Heart left ventricle (tissue), 16 donors: ENCODE results near the gene ATF6. TPM values are rescaled to one million over a fixed set of nuclear protein-coding genes. Genes with fewer than 3 reads are reported as not detected.

ENCODE experiments used
- ATAC-seq, 4 donors: fragments of 200-7000 bp; cut with Tn5 transposase; one replicate each; pipeline ENCODE4 v1.9.1; 2020 to 2022; ENCODE audit warnings: moderate library complexity in 4 of 4, mild to moderate bottlenecking in 3 of 4, moderate number of reproducible peaks in 1 of 4
- DNase-seq, 5 donors: peaks; one replicate each; pipeline ENCODE4 v3.0.0-alpha.2; 2020
- H3K27ac ChIP-seq, 12 donors: fragments of 200-600 bp; sonication (generic) in 4 of 12; one replicate each; pipeline versions ENCODE4 v1.5.0 to v1.8.0; 2016 to 2022; ENCODE audit warnings: mild to moderate bottlenecking in 2 of 12
- H3K27me3 ChIP-seq, 9 donors: fragments of 200-600 bp; sonication (generic) in 2 of 9; one replicate each; pipeline versions ENCODE4 v1.5.1 to v1.8.0; 2016 to 2022; ENCODE audit warnings: mild to moderate bottlenecking in 3 of 9
- H3K36me3 ChIP-seq, 9 donors: fragments of 200-600 bp; sonication (generic) in 2 of 9; one replicate each; pipeline versions ENCODE4 v1.5.0 to v1.8.0; 2018 to 2022; ENCODE audit warnings: mild to moderate bottlenecking in 2 of 9
- H3K4me1 ChIP-seq, 12 donors: fragments of 200-600 bp; sonication (generic) in 4 of 12; one replicate each; pipeline versions ENCODE4 v1.5.0 to v1.8.0; 2016 to 2022; ENCODE audit warnings: mild to moderate bottlenecking in 3 of 12
- H3K4me3 ChIP-seq, 12 donors: fragments of 200-600 bp; sonication (generic) in 4 of 12; one replicate each; pipeline versions ENCODE4 v1.5.0 to v1.8.0; 2017 to 2022; ENCODE audit warnings: mild to moderate bottlenecking in 9 of 12, moderate library complexity in 4 of 12
- H3K9me3 ChIP-seq, 12 donors: fragments of 200-600 bp; sonication (generic) in 4 of 12; one replicate each; pipeline versions ENCODE4 v1.5.0 to v1.8.0; 2016 to 2022; ENCODE audit warnings: mild to moderate bottlenecking in 1 of 12
- CTCF ChIP-seq, 12 donors: fragments of 200-600 bp; sonication (generic) in 4 of 12; IDR thresholded peaks; one replicate each; pipeline versions ENCODE4 v1.5.0 to v1.8.0; 2018 to 2022; ENCODE audit warnings: antibody characterized with exemption in 12 of 12, mild to moderate bottlenecking in 5 of 12
- POLR2A ChIP-seq, 2 donors: fragments of 450-650 bp; IDR thresholded peaks; one replicate each; pipeline ENCODE4 v1.6.1; 2017; ENCODE audit warnings: antibody characterized with exemption in 2 of 2, mild to moderate bottlenecking in 2 of 2, moderate library complexity in 2 of 2
- WGBS, 4 donors: extraction: QIAGEN DNeasy Blood & Tissue Kit in 2 of 4; methylation state at CpG; one replicate each; pipeline versions ENCODE4 v1.1.5 to v1.1.7; 2013 to 2018; 5-methylcytosine and 5-hydroxymethylcytosine counted together
- intact Hi-C, 10 donors: fragments of 100-400 bp; cut with DNase I; formaldehyde crosslinking; loops; one replicate each; pipeline versions ENCODE4 v1.11.1 to v1.14.2; 2022
- polyA plus RNA-seq, 2 donors: library from polyadenylated mRNA; stranded (reverse); fragments of 200-250 nt; gene quantifications; one replicate each; pipeline ENCODE4 v1.2.3, GENCODE V29; 2013
- total RNA-seq, 9 donors: library from RNA; depleted of rRNA in 2 of 9; stranded (reverse); fragments of >200 nt in 2 of 9; fragmentation: NEBNext Ultra II Directional in 3 of 9; extraction: Animal tissue kit (Norgen Biotek cat#: 25700) in 3 of 9; gene quantifications; one replicate each; pipeline versions ENCODE4 v1.1.0 to v1.2.4, GENCODE V29; 2016 to 2023
- donor health status: ischemic (EF 13 %, LVEDD 7.1; RV severe dilation, severe dysfunction).
- donor health status: healthy with polysubstance abuse.
- donor health status: DM: no; HTN: yes; CAD: no.
- donor health status: DM: no; HTN: no; CAD: no.
- donor health status: ischemic (EF 25% LVEDD 6.9; RV normal size, moderate dysfunction).
- donor health status: ischemic (EF 25% LVEDD 5.7; RV mildly dilated, moderate dysfunction).
- donor health status: healthy.
- donor health status: DM: yes; HTN: yes; CAD: no.
- donor health status: ischemic (EF 35%, LVEDD 5.7; RV mildly dilated, moderate dysfunction).
- donor health status: nonischemic (EF 11% LVEDD 7.7; RV severe dilation, severe dysfunction).
- donor health status: DM: yes; HTN: yes; CAD: no.
- donor health status: PGD.
- donor health status: ischemic (EF 29% LVEDD 5.4; RV normal size, mild dysfunction).
- donor health status: nonischemic (EF 23%, LVEDD 6.1; RV moderate dilation, normal function).

The ATF6 gene
- total and polyA plus RNA-seq, 11 donors, result 3.0 to 24.4 (median 16.3) TPM

GRCh38 chr1:161993576-161993975, 227.5 kb downstream of the ATF6 start:
- 85 to 88% (median 86%) methylated on average over 11 of the region's 11 CpGs for WGBS, 4 donors
- Histone ChIP-seq H3K27me3 (no peaks in the 10 kb centered on the region), H3K4me1 (peaks cover 0 to 19% (median 0%) of the 10 kb centered on the region in 12 donors), H3K36me3 (peaks cover 0 to 46% (median 0%) of the 10 kb centered on the region in 9 donors), H3K4me3 (no peak overlapping the region), H3K27ac (no peak overlapping the region), H3K9me3 (peaks cover 0 to 5% (median 0%) of the 10 kb centered on the region in 12 donors)
- no peak for TF ChIP-seq CTCF (IDR thresholded peaks at IDR 0.05)
- no peak for TF ChIP-seq POLR2A (IDR thresholded peaks at IDR 0.05)
- no peak for DNase-seq
- ATAC-seq, result no peak
- intact Hi-C loops, result no loop called here

GRCh38 chr1:161994175-161994668, 228.1 kb downstream of the ATF6 start:
- peaks cover 0 to 50% (median 0%) of the 10 kb centered on the region in 9 donors for H3K36me3 ChIP-seq
- H3K4me1 ChIP-seq, result peaks cover 0 to 19% (median 0%) of the 10 kb centered on the region in 12 donors
- intact Hi-C loops, result no loop called here
- ATAC-seq (peak in 3 of 4 donors; percentile 67 to 77 (median 72)), DNase-seq (peak in 2 of 5 donors; percentile 40 to 63)
- TF ChIP-seq CTCF (IDR thresholded peaks at IDR 0.05) (no peak), POLR2A (IDR thresholded peaks at IDR 0.05) (no peak)
- no peaks in the 10 kb centered on the region for H3K27me3 ChIP-seq
- no peak overlapping the region for H3K4me3 ChIP-seq
- peak overlapping the region in 1 of 12 donors; percentile 18 for H3K27ac ChIP-seq
- peaks cover 0 to 5% (median 0%) of the 10 kb centered on the region in 12 donors for H3K9me3 ChIP-seq
- WGBS, 4 donors, result 55 to 64% (median 58%) methylated on average over 6 to 9 of the region's 9 CpGs

- no peak for DNase-seq
- peaks cover 0 to 50% (median 0%) of the 10 kb centered on the region in 9 donors for H3K36me3 ChIP-seq
- no peak for ATAC-seq
- H3K27ac ChIP-seq, result no peak overlapping the region
- H3K9me3 ChIP-seq, result no peaks in the 10 kb centered on the region
- no peaks in the 10 kb centered on the region for H3K27me3 ChIP-seq
- H3K4me3 ChIP-seq, result no peak overlapping the region
- WGBS, 4 donors, result 85 to 96% (median 93%) methylated on average over 1 of the region's 1 CpG
- intact Hi-C loops, result no loop called here
- H3K4me1 ChIP-seq, result peaks cover 0 to 19% (median 0%) of the 10 kb centered on the region in 12 donors
- no peak for TF ChIP-seq CTCF (IDR thresholded peaks at IDR 0.05)
- no peak for TF ChIP-seq POLR2A (IDR thresholded peaks at IDR 0.05)
Observed at GRCh38 chr1:161997152-161997551, 231.0 kb downstream of the ATF6 start.

GRCh38 chr1:161998811-161999210, 232.7 kb downstream of the ATF6 start:
- ATAC-seq, result no peak
- TF ChIP-seq POLR2A (IDR thresholded peaks at IDR 0.05) (no peak), CTCF (IDR thresholded peaks at IDR 0.05) (no peak)
- no peaks in the 10 kb centered on the region for H3K9me3 ChIP-seq
- H3K27ac ChIP-seq, result peak overlapping the region in 1 of 12 donors; percentile 74
- H3K4me3 ChIP-seq, result no peak overlapping the region
- DNase-seq, result no peak
- H3K27me3 ChIP-seq, result no peaks in the 10 kb centered on the region
- H3K4me1 ChIP-seq, result peaks cover 0 to 20% (median 0%) of the 10 kb centered on the region in 12 donors
- intact Hi-C loops, result no loop called here
- H3K36me3 ChIP-seq, result peaks cover 0 to 43% (median 0%) of the 10 kb centered on the region in 9 donors
- WGBS, 4 donors, result 91 to 94% (median 93%) methylated on average over 5 of the region's 5 CpGs
